ENCODE data around the gene NACA2. TPM values are rescaled to one million over a fixed set of nuclear protein-coding genes. Genes with fewer than 3 reads are reported as not detected.

The NACA2 gene
- total and polyA plus RNA-seq, 2 of the 8 experiments (the other 6 are each of a cell fraction or from before 2014, with no cell fraction given) = not detected

GRCh38 chr17:61583242-61583641 is 7.8 kb downstream of the NACA2 start (continued):
- TF ChIP-seq, protein P1, sequence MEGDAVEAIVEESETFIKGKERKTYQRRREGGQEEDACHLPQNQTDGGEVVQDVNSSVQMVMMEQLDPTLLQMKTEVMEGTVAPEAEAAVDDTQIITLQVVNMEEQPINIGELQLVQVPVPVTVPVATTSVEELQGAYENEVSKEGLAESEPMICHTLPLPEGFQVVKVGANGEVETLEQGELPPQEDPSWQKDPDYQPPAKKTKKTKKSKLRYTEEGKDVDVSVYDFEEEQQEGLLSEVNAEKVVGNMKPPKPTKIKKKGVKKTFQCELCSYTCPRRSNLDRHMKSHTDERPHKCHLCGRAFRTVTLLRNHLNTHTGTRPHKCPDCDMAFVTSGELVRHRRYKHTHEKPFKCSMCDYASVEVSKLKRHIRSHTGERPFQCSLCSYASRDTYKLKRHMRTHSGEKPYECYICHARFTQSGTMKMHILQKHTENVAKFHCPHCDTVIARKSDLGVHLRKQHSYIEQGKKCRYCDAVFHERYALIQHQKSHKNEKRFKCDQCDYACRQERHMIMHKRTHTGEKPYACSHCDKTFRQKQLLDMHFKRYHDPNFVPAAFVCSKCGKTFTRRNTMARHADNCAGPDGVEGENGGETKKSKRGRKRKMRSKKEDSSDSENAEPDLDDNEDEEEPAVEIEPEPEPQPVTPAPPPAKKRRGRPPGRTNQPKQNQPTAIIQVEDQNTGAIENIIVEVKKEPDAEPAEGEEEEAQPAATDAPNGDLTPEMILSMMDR (IDR thresholded peaks at IDR 0.05; ENCODE audit: control extremely low read depth in 1 of 3, insufficient read depth in 1 of 3, low read depth in 1 of 3, low read length in 3 of 3) = peak in 1 of 3 experiments; percentile 9; a peak in 1 of 4 replicates
- TF ChIP-seq SAP30 (IDR thresholded peaks at IDR 0.05; ENCODE audit: insufficient read depth, insufficient replicate concordance, low read length) = no peak
- TF ChIP-seq, protein P2, sequence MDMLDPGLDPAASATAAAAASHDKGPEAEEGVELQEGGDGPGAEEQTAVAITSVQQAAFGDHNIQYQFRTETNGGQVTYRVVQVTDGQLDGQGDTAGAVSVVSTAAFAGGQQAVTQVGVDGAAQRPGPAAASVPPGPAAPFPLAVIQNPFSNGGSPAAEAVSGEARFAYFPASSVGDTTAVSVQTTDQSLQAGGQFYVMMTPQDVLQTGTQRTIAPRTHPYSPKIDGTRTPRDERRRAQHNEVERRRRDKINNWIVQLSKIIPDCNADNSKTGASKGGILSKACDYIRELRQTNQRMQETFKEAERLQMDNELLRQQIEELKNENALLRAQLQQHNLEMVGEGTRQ (IDR thresholded peaks at IDR 0.05; ENCODE audit: low read length) = no peak
- no peak for TF ChIP-seq SP4 (IDR thresholded peaks at IDR 0.05; ENCODE audit: low read length)
- TF ChIP-seq, protein P3, sequence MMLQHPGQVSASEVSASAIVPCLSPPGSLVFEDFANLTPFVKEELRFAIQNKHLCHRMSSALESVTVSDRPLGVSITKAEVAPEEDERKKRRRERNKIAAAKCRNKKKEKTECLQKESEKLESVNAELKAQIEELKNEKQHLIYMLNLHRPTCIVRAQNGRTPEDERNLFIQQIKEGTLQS (IDR thresholded peaks at IDR 0.05; ENCODE audit: insufficient read depth, low read depth, low read length) = no peak
- TF ChIP-seq BRCA1 (IDR thresholded peaks at IDR 0.05; ENCODE audit: low read depth, low read length) = no peak
- TF ChIP-seq SIN3A (conservative IDR thresholded peaks at IDR 0.05 in 1 of 2, IDR thresholded peaks at IDR 0.05 in 1 of 2; ENCODE audit: low read depth in 1 of 2, low read length in 2 of 2) = no peak
- TF ChIP-seq JUND (IDR thresholded peaks at IDR 0.05; ENCODE audit: low read length) = peak; percentile 46; the same call in 1 of the 2 replicates
- TF ChIP-seq CREB1 (IDR thresholded peaks at IDR 0.05) = no peak
- TF ChIP-seq KDM4A (IDR thresholded peaks at IDR 0.05; ENCODE audit: low read depth, low read length, severe bottlenecking) = no peak
- no peak for TF ChIP-seq GABPA (IDR thresholded peaks at IDR 0.05; ENCODE audit: borderline replicate concordance, insufficient read depth, low read length)
- no peak for TF ChIP-seq RBBP5 (IDR thresholded peaks at IDR 0.05; ENCODE audit: borderline replicate concordance, low read depth, low read length)
